Stimulated activated CD8-positive, alpha-beta memory T cell treated with anti-CD3 and anti-CD28 coated beads, Interleukin-2, amount 100 ng/mL, for 48 hours (primary cell): ENCODE data around the gene ITPKB.

Experiments
- DNase-seq, 2 donors: peaks; one replicate each; pipeline ENCODE4 v3.0.0-alpha.2; 2020; ENCODE audit warnings: low read depth in 2 of 2

ITPKB gene

GRCh38 chr1:226704169-226704937 is 34.7 kb downstream of the ITPKB start:
- DNase-seq = no peak

DNA sequence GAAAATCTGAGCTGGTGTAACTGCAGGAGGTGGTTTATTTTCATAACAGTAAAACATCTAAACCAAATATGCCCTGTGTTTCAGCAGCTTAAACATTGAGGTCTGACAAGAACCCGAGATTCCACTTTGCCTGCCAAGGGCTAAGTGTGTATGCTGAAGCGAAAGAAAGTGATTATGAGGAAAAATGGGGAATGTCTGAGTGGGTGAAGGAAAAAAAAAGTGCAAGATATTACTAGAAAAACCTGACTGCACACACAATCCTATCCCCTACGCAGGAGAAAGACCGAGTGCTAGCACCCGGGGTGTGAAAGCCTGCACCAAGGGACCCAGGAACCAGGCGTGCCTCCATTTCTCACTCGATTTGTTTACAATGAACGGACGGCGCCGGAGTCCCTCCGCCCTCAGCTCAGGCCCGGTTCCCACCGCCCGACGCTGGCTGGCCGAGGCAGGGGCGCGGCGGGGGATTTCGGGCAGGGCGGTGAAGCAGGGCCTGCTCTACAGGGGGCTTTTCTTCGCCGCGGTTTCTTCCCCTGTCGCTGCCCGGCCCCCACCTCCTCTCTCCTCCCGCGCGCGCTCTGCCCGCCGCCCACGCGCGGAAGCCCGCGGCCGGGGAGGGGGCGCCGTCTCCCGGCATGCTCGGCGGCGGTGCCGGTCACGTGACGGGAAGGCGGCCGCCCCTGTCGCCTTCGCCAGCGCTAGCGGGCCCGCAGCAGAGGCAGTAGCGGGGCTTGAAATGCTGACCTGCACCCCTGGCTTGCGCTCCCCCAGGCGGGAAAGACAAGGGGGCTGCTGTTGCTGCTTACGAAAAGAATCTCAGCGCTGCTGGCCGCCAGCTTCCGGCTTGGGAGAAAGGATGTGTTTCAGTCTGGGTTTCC is 35.9 kb downstream of the ITPKB start:
- peak; percentile 73 to 80 for DNase-seq

DNA sequence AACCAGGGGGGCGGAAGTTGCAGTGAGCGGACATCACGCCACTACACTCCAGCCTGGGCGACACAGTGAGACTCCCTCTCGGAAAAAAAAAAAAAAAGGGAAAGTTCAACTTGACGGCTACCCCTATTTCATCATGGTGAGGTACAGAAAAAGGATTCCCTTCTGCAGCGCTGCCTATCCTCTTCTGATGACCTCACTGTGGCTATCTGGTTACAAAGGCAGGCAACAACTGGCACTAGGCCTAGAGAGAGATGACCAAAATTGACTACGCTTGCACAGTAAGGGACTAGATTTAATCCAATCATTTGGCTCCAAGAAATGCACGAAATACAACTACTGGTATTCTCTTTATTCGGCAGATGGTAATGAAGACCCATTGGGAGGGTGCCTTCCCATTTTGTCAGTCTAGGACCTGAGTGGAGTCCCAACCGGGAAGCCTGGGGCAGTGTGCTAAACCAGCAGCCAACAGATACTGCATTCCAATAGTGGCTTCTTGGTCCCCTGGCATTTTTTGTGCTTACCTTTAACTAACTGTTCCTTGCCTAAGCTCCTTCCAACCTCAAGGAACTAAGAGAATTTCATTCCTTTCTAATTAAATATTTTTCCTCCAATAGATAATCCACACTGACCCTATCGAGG is 36.6 kb downstream of the ITPKB start:
- DNase-seq = no peak

- DNase-seq = no peak
These were observed 38.2 kb downstream of the ITPKB start for GRCh38 chr1:226700861-226701260.

- no peak for DNase-seq
These were observed 39.9 kb downstream of the ITPKB start for GRCh38 chr1:226699166-226699565.

- no peak for DNase-seq
These were observed 40.4 kb downstream of the ITPKB start for GRCh38 chr1:226698659-226699058.

DNA sequence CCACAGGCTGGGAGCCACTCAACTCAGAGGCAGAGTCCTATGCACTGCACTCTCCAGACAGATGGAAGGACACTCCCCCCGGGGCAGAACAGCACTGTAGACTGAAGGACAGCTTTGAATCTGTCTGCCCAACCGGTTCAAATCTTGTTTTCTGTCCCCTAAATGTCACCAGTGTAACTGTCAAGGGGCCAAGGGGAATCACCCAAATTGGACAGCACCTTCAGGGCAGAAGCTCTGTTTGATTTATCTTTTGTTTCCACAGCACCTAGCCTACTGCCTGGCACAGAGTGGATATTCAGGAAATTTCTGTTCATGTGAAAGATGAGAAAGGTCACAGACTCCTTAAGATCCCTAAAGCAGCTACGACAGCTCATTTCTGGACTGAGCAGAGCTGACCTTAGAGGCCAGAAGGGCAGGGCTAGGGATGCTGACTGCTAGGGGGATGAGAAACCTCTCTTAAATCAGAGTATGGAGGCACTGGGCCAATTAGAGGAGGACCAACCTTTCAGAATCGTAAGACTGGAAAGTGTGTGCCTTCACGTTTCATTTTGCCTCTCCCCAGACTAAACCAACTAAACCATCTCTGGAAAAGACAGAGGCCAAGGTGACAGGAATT is 41.0 kb downstream of the ITPKB start:
- DNase-seq = no peak

DNA sequence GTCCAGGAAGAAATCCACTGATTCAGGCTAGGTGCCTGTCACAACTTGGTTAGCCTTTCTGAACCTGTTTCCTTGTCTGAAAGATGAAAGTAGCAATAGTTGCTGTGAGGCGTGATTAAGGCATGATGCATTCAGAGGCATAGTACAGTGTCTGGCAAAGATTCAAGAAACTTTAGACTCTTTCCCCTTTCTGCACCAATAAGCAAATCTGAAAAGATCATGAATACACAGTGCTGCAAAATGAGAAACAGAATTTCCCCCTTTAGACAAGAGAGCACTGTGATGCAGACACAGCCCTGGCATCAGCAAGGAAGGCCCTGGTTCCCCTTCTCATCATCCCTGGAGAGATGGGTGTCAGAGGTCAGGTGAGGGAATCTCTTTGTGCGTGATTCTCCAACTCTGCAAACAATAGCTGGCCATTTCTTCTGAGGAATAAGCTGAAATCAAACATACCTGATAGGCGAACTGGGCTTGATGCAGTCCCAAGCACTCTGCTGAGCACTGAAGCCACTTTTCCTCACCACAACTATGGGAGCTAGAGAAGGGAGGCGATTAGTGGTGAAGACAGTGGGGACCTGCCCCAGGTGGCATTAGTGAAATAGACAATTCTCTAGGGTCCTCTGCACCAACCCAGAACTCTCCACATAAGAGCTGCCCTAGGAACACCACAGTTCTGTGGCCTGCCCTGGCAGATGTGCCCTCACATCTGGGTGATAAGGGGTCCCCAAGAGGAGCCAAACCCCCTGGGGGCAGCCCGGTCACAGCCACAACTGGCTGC is 41.7 kb downstream of the ITPKB start:
- DNase-seq = no peak

GRCh38 chr1:226696547-226696946 is 42.5 kb downstream of the ITPKB start:
- DNase-seq = no peak

DNA sequence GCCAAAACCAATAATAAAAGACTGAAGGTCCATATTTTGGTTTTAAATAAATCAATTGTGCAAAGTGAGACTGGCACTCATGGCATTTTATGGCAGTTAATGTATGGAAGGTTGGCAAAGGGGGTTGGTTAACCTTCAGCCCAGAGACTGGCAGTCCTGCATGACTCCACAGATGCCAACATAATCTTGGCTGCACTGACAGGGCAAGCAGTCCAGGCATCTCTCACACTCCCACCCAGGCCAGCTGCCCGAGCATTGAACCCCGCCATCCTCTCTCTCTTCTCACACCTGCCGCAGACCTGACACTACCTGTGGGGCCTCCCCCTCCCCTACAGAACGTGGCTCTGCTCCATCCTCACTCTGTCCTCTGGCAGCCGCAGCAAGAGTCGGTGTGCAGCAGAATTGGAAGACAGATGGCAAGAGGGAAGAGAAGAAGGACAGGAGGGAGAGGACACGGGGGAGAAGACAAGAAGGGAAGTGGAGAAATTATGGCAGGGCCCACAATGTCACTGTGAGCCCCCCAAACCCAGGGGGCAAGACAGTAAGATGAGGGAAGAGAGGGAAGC is 43.7 kb downstream of the ITPKB start:
- DNase-seq = no peak

- no peak for DNase-seq
These were observed 46.3 kb downstream of the ITPKB start for GRCh38 chr1:226692823-226693222.

- DNase-seq = no peak
These were observed 46.9 kb downstream of the ITPKB start for GRCh38 chr1:226692051-226692792.

GRCh38 chr1:226691247-226691646 is 47.8 kb downstream of the ITPKB start:
- peak in 1 of 2 donors; percentile 45 for DNase-seq

- no peak for DNase-seq
These were observed 48.6 kb downstream of the ITPKB start for GRCh38 chr1:226690460-226690982.

DNA sequence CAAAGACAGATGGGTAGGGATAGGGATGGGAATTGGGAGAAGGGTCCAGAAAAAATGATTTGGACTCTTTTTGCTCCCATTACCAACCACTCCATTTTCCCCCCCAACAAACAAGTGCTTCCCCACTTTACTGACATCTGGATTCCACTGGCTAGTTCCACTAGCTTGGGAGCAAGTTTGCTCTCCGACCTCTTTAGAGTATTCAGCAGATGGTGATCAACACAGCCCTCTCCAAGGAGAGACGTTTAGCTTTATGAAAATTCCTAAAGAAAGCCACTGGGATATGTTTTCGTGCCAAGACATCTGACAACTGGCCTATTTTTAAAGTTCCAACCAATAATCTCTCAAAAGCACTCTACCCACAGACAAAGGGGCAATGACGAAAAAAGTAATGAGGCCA is 50.3 kb downstream of the ITPKB start:
- DNase-seq = no peak

- DNase-seq = no peak
These were observed 50.9 kb downstream of the ITPKB start for GRCh38 chr1:226688056-226688748.

- DNase-seq = no peak
These were observed 51.7 kb downstream of the ITPKB start for GRCh38 chr1:226687426-226687825.

GRCh38 chr1:226686440-226687425 is 52.3 kb downstream of the ITPKB start:
- DNase-seq = no peak
